IPS-NIHi7 (cell line): ENCODE measurements around the gene FN1.

Source experiments
- DNase-seq: peaks from one replicate; pipeline ENCODE4 v3.0.0; 2012; ENCODE audit warnings: mixed read lengths; ENCODE audit errors: extremely low spot score

FN1 gene

GRCh38 chr2:215441560-215442400 is 5.9 kb upstream of the FN1 start:
- no peak for DNase-seq

GRCh38 chr2:215439980-215440512 is 4.2 kb upstream of the FN1 start:
- DNase-seq, result no peak

- DNase-seq, result no peak
These were observed 3.5 kb upstream of the FN1 start for GRCh38 chr2:215439404-215439803.

GRCh38 chr2:215437614-215438013 is 1.7 kb upstream of the FN1 start:
- DNase-seq, result no peak

- DNase-seq, result peak; percentile 20
These were observed 1.1 kb upstream of the FN1 start for GRCh38 chr2:215436705-215437565.

- peak; percentile 60 for DNase-seq
These were observed 493 bp downstream of the FN1 start for GRCh38 chr2:215435280-215435869.

- DNase-seq, result no peak
These were observed 1.2 kb downstream of the FN1 start for GRCh38 chr2:215434447-215435279.

- DNase-seq, result no peak
These were observed 2.9 kb downstream of the FN1 start for GRCh38 chr2:215432759-215433594.

- DNase-seq, result no peak
These were observed 3.8 kb downstream of the FN1 start for GRCh38 chr2:215431778-215432758.

GRCh38 chr2:215431290-215431689 is 4.6 kb downstream of the FN1 start:
- DNase-seq, result no peak

GRCh38 chr2:215430528-215431187 is 5.2 kb downstream of the FN1 start:
- DNase-seq, result no peak

GRCh38 chr2:215429424-215429823 is 6.4 kb downstream of the FN1 start:
- no peak for DNase-seq

- DNase-seq, result no peak
These were observed 7.6 kb downstream of the FN1 start for GRCh38 chr2:215428060-215428910.

- no peak for DNase-seq
These were observed 8.3 kb downstream of the FN1 start for GRCh38 chr2:215427585-215427984.

- DNase-seq, result no peak
These were observed 10.7 kb downstream of the FN1 start for GRCh38 chr2:215425021-215425782.

- no peak for DNase-seq
These were observed 11.8 kb downstream of the FN1 start for GRCh38 chr2:215423928-215424540.
